ENCODE results near the gene TLL1.

TLL1 gene

DNA sequence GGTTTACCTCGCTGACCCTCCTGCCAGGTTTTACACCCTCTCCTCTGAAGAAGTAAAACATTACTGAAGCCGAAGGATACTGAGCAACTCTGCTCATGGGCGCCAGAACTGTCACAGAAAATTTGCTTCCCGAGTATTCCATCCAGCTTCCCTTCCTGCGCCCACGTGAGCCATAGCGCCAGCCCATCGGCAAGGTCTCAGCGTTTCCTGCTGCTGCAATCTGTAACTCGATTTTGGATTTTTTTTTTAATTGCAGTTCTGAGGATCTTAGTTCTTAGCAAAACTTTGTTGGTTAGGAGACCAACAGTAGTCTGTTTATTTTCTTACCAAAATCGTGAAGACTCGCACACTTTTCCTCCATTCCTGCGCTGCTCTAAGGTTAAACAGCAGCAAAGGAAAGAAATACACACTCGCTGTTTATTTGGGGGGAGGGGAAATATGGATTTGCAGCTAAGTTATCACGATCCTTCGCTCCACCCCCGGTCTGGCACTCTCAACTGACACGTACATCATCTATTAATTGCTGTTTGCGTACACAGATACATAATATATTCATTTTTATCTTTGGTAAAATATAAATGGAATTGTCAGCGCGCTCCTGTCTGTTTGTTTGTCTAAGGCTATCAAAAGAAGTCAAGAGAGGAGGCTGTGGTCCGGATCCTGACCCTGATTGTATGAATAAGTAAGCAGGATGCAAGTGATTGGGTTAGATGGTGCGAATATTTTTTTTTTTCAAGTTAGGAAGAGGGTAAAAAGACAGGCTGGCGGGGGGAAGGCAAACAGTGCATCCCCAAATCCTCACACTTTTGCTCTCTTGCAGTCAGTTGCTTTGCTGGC lies at the start of gene TLL1:
Gene TLL1, plus strand, starts transcription at position 777 of the 837 bp plus-strand sequence. CDS start 668 bp downstream, outside the sequence.
- no peak for FAIRE-seq

DNA sequence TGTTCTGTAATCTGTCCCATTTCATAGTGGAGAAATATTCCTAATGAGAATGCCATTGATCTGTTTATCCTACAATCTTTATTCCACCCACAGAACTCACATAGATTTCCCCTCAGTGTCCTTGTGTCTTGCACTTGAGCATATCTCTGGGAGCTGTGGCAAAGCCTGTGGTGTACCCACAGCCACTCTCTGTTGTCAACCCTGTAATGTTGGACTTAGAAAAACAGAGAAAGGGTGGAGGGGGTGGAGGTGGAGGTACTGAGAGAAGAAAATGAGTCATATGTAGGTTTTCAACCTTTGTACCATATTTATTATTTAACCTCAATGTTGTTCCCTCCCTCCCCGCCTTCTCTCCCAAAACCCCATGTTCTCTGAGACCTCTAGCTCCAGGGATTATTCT lies 46.9 kb upstream of the TLL1 start:
- FAIRE-seq, result no peak

DNA sequence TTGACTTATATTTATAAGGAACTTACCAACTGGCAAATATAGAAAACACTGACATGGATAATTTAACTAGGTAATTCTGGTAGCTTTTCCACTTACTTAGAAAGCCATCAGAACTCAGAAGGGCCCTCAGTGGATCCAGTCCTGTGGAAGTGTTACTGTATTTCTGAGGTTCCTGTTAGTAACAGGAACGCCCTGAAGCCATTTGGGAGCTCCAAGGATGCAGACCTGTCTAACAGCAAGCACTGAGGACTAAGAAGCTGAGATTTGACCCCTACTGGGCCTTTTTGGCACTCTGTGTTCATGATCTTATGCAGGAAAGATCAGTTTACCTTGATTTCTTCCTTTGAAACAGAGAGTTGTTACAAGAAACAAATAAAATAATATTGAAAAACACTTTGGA lies 46.0 kb upstream of the TLL1 start:
- no peak for FAIRE-seq

DNA sequence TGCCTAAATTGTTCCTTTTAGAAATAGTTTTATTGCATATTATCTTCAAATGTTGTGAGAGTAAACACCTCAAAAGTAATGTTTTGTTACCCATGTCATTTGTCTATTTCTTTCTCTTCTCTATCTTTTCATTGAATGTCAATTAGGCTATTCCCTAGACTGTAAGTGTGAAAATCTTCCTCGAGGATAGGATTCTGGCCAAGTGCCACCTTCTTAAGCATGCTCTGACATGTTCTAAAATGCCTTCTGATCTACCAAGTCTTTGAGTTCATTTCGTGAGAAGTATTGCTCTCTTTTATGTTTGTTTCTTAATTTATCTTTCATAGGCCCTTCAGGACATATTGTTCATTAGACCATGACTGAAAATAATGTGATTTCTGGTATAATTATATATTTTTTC lies 44.1 kb upstream of the TLL1 start:
- FAIRE-seq, result no peak

DNA sequence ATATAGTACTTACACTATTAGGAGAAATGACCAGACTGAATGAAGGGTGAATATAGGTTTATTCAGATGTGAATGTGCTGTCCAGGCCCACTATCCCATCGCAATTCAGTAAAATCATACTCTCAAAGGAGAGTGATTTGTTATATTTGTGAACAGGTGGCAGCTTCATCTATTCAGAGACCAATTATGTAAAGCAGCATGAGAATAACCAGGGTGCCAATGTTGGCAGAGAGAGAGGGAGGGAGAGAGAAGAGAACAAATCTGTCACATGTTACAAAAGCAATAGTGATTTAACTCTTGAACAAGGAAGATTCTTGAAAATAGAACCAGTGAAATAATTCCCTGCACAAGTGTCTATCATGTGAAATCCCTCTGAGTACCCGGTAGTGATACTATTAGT lies 38.9 kb upstream of the TLL1 start:
- no peak for FAIRE-seq

DNA sequence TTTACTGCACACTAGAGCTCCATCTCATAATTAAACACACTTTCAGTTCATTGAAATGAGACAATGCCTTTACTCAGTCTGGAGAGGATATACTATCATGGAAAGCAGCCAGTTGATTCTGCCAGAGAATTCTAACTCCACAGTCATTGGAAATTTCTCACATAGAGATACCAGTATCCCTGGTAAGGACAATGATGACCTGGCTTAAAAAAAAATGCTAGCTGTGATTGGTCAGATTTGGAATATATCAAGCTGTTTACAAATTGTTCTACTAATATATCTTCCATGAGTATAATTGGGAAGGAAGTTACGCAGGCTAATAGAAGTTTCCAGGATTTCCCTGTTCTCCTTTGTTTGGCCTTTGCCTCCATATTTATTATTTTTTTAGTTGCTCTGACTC lies 34.5 kb upstream of the TLL1 start:
- FAIRE-seq, result no peak

DNA sequence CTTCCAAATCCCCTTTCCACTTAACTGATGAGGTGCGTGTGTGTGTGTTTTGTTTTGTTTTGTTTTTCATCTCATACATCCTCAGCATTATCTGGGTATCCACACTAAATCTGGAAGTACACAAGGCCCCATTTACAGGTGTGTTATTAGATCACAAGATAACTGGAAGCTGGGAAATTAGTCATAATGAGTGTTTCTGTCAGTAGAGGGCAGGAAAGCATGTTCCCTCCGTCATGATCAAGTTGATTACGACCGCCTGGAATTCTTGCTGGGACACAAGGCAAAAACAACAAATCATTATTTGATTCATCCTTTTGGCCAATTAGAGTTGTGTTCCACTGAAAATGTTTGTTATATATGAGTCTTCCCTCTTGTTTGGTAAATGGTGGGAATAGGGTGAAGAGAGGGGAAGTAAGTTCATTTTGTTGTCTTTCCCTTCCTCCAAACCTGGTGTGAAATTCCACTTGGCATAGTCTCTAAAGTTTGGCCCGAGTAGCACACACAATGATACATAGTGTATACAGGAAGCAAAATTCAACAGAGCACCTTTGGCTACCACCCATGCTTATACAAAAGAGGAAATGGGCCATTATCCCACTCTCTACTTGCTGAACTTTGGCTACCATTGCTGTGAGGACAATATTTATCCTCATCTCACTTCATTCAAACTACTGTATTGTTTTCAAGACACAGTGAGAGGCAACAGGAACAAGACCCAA lies 33.3 kb upstream of the TLL1 start:
- FAIRE-seq, result no peak

DNA sequence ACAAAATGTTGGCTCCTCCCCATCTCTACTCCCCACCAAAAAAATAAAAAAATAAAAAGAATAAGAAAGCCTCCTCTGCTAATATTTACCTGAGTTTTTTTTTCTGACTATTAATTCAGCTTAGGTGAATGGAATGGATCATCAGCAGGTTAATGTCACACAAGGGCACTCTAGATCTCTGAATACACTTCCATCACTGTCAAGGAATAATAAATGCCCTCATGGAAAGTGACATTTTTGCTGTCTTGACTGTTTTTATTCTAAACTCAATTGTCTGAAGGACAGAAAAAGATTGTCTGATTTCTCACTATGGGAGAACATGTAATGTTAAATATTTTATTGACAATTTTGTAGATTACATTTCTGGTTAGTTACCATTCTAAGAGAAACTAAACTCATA lies 30.4 kb upstream of the TLL1 start:
- FAIRE-seq, result no peak

DNA sequence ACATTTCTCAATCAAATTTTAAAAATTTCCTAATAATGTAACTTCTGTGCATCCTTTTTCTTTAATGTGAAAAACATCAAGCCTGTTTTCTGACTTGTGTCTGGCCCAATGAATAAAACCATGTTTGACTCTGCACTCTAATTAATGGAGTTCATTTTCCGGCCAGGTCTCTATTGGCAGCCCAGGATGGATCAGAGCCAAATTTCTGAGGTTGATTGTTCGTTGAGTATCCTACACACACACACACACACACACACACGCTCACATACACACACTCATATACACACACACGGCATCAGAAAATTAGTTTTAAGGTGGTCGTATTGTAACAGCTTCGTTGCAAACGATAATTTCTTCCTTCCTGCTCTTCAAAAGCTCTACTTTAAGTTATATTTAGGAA lies 28.9 kb upstream of the TLL1 start:
- no peak for FAIRE-seq

DNA sequence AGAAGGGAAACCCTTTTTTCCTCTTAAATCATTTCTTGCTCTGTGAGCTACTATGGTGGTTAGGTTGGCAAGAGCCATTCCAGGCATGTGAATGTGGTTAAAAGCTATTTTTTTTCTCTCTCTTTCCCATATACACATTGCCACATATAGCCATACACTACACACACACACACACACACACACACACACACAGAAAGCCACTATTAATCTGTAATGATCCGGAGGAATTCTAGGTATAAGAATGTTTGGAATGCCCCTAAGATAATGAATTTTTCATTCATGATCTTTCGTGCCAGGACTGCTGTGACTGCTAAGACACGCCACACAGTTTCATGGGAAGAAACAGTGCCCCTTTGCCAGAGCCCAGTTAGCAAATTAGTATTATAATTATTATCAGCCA lies 21.8 kb upstream of the TLL1 start:
- no peak for FAIRE-seq

DNA sequence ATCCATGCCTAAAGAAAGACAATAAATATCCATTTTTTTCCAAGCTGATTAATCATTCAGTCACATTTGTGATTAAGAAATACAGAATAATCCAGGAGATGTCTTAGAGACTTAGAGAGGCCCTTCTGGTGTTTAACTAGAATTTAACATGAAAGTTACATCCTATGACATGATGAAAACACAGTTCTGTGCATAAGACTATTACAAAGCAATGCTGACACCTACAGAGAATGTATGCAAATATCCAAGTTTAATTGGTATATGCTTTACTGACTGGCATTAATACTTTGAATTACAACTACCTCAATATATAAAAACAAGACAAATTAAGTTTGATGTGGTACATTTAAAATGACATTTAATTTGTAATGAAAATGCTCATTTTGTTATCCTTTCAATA lies 17.8 kb upstream of the TLL1 start:
- FAIRE-seq, result no peak

DNA sequence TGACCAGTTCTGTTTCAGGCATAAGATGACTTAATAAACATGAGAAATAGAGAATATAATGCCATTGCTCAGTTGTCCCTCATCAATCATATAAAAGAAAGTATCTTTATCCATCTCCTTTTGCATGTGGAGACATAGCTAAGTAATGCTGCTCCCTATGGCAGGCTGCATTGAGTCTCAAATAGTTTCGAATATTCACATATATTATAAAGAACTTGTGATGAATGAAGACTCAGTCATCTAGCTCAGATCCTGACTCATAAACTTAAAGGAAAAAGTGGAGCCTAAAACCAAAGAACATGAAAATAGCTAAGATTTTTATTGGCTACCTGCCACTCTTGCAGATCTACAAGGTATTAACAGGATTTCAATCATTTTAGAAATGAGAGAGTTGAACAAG lies 11.7 kb upstream of the TLL1 start:
- no peak for FAIRE-seq

DNA sequence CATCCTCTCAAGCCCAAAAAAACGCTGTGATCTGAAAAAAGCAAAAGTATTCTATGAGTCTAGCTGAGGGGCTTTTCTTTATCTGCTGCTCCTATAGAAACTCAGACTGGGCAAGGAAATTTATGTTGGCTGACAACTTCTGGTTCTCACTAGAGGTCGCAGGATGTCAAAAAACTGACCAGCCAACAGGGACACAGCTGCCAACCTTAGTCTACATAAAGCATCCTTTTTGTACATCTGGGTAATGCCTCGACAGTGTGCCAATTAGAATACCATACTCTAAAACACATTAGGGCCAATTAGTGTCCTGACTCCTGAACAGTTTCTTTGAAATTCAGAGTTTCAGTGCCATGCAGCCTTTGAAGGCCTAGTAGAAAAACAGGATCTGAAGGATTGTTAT lies 8.8 kb upstream of the TLL1 start:
- no peak for FAIRE-seq

DNA sequence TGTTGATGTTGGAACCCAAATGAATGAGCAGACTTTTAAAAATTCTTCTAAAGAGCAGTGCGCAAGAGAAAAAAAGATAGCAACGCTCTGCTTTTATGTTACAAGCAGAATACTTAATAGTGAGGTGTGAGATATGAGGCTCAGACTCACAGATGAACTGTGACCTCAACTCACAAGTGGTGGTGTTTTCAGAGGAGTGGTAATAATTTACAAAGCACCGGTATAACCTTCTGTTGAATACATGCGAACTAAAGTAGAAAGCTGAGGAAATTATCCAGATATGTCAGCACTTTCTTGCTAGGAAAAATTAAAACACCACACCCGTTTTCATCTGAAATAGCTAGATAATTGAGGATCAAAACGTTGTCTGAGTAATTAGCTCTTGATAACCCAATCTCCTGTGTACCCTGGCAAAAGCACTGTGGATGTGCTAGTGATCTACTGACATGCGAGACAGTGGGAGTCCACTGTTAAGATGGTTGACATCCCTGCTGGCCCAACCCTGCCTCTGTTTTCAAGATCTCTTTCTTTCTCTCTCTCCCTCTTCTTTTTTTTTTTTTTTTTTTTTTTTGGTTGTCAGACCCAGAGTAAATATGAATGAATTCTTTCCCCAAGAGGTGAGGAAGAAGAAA lies 6.9 kb upstream of the TLL1 start:
- FAIRE-seq, result no peak

DNA sequence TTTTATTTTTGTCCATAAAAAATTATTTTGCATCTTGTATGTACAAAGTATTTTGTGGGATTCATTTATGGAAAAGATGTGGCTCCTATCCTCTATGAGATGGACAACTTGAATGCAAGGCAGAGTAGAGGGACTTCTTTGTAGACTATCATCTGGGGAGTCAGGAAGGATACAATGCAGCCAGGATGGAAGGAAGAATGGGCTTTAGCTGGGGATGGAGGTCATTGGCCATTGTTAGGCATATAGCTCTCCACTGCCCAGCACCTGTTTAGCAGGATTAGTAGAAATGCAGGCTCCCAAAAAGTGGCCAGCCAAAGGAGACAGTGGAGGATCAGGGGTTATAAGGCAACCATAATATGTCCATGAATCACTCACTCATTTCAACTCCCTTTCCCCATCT lies 5.1 kb upstream of the TLL1 start:
- no peak for FAIRE-seq

DNA sequence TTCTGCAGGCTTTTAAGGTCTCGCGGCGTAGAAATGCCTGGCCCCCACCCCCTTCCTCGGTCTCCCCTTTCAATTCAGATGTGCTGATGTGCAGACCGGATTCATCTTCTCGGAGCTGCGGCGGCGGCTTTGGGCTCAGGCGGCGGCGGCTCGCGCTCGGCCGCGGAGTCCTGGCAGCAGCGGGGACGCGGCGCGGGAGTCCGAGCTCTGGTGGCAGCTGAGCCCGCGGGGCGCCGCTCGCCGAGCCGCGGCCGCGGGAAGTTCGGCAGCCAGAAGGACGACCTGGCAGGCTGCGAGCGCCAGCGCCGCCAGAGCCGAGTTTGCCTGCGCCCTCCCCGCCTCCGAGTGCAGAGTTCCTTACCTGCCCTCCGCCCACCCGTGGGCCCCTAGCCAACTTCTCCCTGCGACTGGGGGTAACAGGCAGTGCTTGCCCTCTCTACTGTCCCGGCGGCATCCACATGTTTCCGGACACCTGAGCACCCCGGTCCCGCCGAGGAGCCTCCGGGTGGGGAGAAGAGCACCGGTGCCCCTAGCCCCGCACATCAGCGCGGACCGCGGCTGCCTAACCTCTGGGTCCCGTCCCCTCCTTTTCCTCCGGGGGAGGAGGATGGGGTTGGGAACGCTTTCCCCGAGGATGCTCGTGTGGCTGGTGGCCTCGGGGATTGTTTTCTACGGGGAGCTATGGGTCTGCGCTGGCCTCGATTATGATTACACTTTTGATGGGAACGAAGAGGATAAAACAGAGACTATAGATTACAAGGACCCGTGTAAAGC lies 448 bp downstream of the TLL1 start:
- FAIRE-seq, result no peak

DNA sequence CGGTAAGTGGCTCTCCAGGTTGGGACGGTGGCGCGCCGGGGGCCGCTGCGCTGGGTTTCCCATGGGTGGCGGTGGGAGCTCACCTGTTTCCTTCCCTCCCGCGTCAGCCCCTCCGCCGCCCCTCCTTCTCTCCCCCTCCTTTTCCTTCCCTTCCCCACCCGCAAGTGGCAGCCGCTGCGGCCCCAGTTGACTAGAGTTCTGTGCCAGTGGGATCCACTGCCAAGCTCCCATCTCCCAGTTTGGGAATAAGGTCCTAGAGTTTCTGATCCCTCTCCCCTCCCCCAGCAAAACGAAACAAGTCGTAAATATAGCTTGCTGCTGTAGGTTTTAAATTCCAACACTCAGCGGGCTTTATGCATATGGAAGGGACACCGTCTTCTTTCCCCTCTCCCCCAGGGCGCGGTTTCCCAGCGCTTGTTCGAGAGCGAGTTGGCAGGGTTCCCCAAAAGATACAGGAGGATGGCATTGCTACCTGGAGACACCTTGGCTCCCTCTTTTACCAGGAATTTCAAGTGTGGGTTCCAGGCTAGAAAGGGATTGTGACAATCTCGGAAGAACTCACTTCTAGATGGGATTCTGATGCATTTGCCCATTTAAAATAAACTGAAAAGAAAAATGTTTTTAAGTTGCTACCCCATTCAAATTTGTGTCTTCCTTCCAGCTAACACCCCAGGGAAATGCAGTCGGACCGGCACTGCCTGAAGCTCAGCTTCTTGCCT lies 1.2 kb downstream of the TLL1 start:
- no peak for FAIRE-seq

DNA sequence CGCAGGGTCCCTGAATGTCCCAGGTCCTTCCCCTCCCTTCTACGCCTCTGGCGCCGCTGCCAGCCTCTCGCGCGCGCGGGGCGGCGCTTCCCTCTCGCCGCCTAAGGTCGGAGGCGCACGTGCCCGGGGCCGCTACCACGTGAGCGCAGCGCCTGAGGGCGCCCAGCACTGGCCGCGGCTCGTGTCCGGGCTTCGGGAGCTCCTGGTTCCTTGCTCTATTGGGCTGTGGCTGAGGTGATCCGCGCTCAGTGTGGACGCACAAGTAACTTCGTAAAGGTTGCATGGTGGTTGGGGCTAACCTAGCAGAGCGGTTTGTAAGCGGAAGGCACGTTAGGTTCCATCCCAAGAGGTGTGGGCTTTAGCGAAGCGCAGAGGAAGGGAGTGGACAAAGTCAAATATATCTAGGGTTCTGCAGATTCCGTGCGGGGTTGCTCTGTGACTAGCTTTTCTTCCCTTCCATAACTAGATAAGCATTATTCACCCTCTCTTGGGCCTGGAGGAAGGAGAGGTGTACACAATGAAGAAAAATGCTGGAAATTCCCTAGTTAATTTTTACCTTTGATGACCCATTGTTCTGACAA lies 1.8 kb downstream of the TLL1 start:
- FAIRE-seq, result no peak

DNA sequence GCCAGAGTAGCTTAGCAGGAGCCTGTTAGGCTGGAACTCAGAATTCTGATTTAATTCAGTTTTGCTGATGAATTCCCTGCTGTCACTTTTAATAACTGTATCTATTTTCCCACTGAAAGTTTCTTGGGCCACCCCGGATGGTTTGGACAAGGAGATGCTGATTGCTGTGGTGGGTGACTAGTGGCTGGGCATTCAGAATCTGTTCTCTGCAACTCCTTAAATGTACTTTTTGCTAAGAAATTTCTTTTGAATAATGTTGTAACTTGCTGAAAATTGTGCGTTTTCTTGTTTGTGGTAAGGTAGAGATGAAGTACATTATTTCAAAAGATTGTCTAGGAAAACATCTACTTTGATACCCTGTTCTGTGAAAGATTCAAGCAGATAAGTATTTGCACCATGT lies 2.4 kb downstream of the TLL1 start:
- FAIRE-seq, result no peak

DNA sequence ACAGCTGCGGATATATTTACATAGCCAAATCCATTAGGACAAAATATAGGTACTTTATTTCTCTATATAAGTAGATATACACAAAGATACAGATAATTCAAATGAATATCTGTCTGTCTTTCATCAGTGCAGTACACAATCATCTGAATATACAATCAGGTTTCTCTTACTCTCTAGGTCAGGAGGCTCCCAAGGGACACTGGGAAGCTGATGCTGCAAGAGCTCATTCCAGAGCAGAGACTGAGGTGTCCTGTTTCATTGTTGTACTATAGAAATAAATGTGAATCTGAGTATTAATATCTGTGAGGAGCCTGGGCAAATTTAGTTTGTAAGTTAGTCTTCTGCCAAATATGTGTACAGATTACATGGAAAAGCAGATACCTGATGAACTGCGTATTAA lies 4.2 kb downstream of the TLL1 start:
- no peak for FAIRE-seq

DNA sequence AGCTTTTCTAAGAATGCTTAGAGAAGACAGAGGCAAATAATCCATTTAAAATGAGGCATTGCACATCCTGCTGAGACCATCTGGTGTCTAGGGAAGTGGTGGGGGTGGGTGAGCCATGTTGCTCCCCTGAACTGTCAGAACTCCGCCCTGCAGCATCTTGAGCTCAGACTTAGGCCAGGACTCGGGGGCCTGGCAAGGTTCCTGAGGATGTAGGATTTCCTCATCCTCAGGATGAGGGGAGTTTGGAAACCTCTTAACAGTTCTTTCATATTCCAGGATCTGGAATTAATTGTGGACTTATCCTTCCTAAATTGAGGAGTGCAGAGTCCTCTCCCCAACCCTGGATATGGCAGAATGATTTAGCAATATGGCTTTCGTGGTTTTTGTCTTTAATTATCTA lies 6.6 kb downstream of the TLL1 start:
- no peak for FAIRE-seq

DNA sequence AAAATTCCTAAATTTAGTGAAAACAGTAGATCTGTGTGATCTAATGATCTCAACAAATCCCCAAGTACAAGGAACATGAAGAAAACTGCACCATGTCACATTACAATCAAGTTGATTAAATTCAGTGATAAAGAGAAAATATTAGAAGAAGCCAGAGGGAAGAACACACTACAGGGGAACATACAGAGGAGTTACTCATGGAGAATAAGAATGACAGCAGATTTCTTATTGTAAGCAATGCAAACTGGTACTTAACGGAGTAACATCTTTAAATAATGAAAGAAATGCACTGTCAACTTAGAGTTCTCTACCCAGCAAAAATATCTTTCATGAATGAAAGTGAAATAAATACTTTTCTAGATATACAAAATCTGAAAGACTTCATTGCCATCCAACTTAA lies 21.1 kb downstream of the TLL1 start:
- no peak for FAIRE-seq

Measured in A204.1 (cell line).